Parathyroid adenoma (tissue), 2 donors: Measurements from ENCODE around the gene TMEM86B.

Experiments used
- H2AFZ ChIP-seq: fragments of 300-600 bp; sonication (generic); one replicate; pipeline ENCODE4 v1.7.0; 2017; ENCODE audit warnings: antibody characterized with exemption, mild to moderate bottlenecking
- H3K27ac ChIP-seq: fragments of 300-600 bp; sonication (generic); one replicate; pipeline ENCODE4 v1.7.0; 2017
- H3K27me3 ChIP-seq: fragments of 300-600 bp; sonication (generic); one replicate; pipeline ENCODE4 v1.7.0; 2017; ENCODE audit warnings: low read length; ENCODE audit not compliant: control insufficient read depth, insufficient read depth
- H3K36me3 ChIP-seq: fragments of 300-600 bp; sonication (generic); one replicate; pipeline ENCODE4 v1.7.0; 2017; ENCODE audit warnings: low read length; ENCODE audit not compliant: control insufficient read depth, insufficient read depth
- H3K4me1 ChIP-seq: fragments of 300-600 bp; sonication (generic); one replicate; pipeline ENCODE4 v1.7.0; 2017; ENCODE audit warnings: control low read depth
- H3K4me2 ChIP-seq: fragments of 300-600 bp; sonication (generic); one replicate; pipeline ENCODE4 v1.7.0; 2017; ENCODE audit warnings: low read length
- H3K4me3 ChIP-seq: fragments of 300-600 bp; sonication (generic); one replicate; pipeline ENCODE4 v1.7.0; 2017; ENCODE audit warnings: low read depth, low read length
- H3K79me2 ChIP-seq: fragments of 300-600 bp; sonication (generic); one replicate; pipeline ENCODE4 v1.7.0; 2017; ENCODE audit warnings: control low read depth
- H3K9ac ChIP-seq: fragments of 300-600 bp; sonication (generic); one replicate; pipeline ENCODE4 v1.7.0; 2017; ENCODE audit warnings: mild to moderate bottlenecking
- H3K9me3 ChIP-seq: fragments of 300-600 bp; sonication (generic); one replicate; pipeline ENCODE4 v1.7.0; 2017; ENCODE audit warnings: low read length; ENCODE audit not compliant: control insufficient read depth
- CTCF ChIP-seq: fragments of 300-600 bp; sonication (generic); IDR thresholded peaks from one replicate; pipeline ENCODE4 v1.7.0; 2017; ENCODE audit warnings: antibody characterized with exemption, mild to moderate bottlenecking
- donor health status: primary hyperparathyroidism.

Gene TMEM86B

GRCh38 chr19:55254625-55254977 is 26.0 kb upstream of the TMEM86B start:
- Histone ChIP-seq H3K4me2 (peak overlapping the region; percentile 31), H3K4me3 (no peak overlapping the region), H3K79me2 (peaks cover 63% of the 10 kb centered on the region), H3K27ac (no peak overlapping the region), H2AFZ (no peak overlapping the region), H3K36me3 (no peaks in the 10 kb centered on the region), H3K4me1 (peaks cover 15% of the 10 kb centered on the region), H3K27me3 (no peaks in the 10 kb centered on the region), H3K9ac (no peak overlapping the region), H3K9me3 (no peaks in the 10 kb centered on the region)
- TF ChIP-seq CTCF: no peak

- Histone ChIP-seq H3K27ac (no peak overlapping the region), H3K79me2 (peaks cover 66% of the 10 kb centered on the region), H3K4me1 (peaks cover 17% of the 10 kb centered on the region), H3K9me3 (no peaks in the 10 kb centered on the region), H3K27me3 (no peaks in the 10 kb centered on the region), H3K4me3 (no peak overlapping the region), H3K9ac (no peak overlapping the region), H2AFZ (no peak overlapping the region), H3K4me2 (peak overlapping the region; percentile 31), H3K36me3 (no peaks in the 10 kb centered on the region)
- TF ChIP-seq CTCF: no peak
Measured at GRCh38 chr19:55253842-55254624, 25.5 kb upstream of the TMEM86B start.

- no peak overlapping the region for H2AFZ ChIP-seq
- peaks cover 71% of the 10 kb centered on the region for H3K79me2 ChIP-seq
- peaks cover 19% of the 10 kb centered on the region for H3K4me1 ChIP-seq
- H3K27me3 ChIP-seq: no peaks in the 10 kb centered on the region
- no peak overlapping the region for H3K4me2 ChIP-seq
- H3K27ac ChIP-seq: no peak overlapping the region
- no peaks in the 10 kb centered on the region for H3K9me3 ChIP-seq
- H3K36me3 ChIP-seq: no peaks in the 10 kb centered on the region
- TF ChIP-seq CTCF: no peak
- H3K4me3 ChIP-seq: no peak overlapping the region
- H3K9ac ChIP-seq: no peak overlapping the region
Measured at GRCh38 chr19:55252760-55253663, 24.4 kb upstream of the TMEM86B start.

GRCh38 chr19:55251341-55252081 is 22.9 kb upstream of the TMEM86B start:
- Histone ChIP-seq H2AFZ (no peak overlapping the region), H3K9ac (no peak overlapping the region), H3K9me3 (no peaks in the 10 kb centered on the region), H3K4me2 (no peak overlapping the region), H3K4me1 (peaks cover 12% of the 10 kb centered on the region), H3K79me2 (peaks cover 71% of the 10 kb centered on the region), H3K27me3 (no peaks in the 10 kb centered on the region), H3K36me3 (no peaks in the 10 kb centered on the region), H3K27ac (no peak overlapping the region), H3K4me3 (no peak overlapping the region)
- TF ChIP-seq CTCF: no peak
